Activated CD8-positive, alpha-beta memory T cell treated with anti-CD3 and anti-CD28 coated beads for 1 hour (primary cell): Measurements from ENCODE around the gene PNPLA7.
"Not testable (repeated sequence)": the region's sequence is repeated elsewhere in the genome, so short reads cannot be mapped to it uniquely, and the experiment has no call there.

Experiments used
- DNase-seq, 2 donors: peaks; one replicate each; pipeline ENCODE4 v3.0.0-alpha.2; 2020; ENCODE audit warnings: low read depth in 1 of 2; ENCODE audit errors: extremely low read depth in 1 of 2

The PNPLA7 gene

DNA sequence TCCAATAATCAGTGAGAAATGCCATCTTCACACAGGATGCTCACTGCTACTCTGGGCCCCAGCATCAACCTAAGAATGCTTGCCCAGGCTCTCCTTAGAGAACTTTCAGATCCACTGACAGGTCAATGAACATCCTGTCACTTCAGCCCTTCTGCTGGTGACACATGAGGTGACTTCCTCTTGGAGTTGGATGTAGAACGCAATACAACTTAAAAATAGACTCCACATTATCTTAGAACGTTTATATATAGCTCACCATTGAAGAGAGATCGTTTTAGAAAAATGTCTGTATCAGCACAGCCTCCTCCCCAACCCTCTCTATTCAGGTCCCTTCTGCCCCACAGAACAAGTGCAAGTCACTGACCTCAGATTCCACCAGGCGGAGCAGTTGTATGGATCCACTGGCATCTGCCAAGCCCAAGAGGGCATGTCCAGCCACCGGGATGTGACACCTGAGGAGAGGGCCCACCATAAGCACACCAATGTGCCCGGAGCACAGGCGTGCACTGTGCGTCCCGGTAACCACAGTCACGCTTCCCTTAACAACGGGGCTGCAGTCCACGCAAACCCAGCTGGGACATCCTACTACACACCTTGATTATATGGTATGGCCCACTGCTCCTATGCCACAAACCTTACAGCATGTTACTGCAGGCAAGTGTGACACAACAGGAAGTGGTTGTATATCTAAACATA is 25.7 kb upstream of the PNPLA7 start:
- DNase-seq = no peak

DNA sequence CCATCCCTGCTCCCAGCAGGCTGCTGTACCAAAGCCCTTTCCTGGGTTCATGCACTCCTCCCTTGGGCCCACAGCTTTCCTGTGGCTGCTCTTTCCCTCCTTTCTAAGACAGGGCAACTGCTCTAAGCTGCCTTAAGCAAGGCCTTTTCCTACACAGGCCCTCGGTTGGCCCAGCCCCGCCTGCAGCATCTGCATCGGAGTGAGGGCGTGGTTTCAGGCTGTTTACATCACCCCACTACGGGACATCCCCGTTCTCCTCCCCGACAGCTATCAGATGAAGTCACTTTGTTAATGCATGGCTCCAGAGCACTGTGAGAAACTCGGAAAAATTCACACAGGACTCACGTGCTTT is 25.1 kb upstream of the PNPLA7 start:
- DNase-seq = no peak

DNA sequence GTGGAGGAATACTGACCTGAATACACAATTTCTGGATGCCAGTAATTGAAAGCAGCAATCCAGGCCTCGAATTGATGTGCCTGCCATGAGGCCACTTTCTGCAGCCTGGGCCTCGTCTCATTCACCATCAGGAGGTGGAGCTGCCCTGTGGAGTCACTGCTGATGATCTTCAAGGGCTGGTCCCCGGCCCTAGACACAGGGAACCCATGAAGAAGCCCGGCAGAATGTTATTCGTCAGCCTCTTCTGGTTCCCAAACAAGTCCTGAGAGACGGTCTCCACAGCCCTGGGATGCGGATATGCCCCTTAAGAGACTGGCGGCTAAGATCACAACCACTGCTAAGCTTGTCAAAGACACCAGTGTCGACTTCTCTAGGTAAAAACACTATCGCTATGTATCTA is 24.0 kb upstream of the PNPLA7 start:
- no peak for DNase-seq

DNA sequence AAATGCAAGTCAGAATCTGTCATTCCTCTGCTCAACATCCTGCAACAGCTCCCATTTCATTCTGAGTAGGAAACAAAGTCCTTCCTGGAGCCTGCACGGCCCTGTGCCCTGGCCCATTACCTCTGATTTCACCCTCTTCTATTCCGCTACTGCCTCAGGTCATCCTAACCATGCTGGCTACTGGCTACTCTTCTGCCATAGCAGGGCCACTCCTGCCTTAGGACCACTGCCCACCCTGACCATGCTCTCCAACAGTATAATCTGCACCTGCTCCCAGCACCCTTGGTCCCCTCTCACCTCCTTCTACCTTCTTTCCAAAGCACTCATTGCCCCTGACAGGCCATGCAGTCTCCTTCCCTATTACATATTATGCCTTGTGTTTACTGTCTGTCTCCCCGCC is 20.4 kb upstream of the PNPLA7 start:
- DNase-seq = no peak

DNA sequence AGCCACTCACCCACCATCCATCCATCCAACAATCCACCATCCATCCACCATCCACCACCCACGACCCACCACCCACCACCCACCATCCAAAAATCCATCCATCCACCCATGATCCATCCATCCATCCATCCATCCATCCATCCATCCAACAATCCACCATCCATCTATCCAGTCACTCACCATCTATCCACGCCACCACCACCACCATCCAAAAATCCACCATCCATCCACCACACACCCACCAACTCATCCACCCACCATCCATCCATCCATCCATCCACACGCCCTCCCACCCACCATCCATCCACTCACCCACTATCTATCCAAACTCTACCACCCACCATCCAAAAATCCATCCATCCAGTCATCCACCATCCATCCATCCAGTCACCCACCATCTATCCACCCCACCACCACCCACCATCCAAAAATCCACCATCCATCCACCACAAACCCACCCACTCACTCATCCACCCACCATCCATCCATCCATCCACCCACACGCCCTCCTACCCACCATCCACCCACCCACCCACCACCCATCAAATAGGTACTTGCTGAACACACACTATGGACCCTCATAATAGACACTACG is 19.5 kb upstream of the PNPLA7 start:
- no peak for DNase-seq

DNA sequence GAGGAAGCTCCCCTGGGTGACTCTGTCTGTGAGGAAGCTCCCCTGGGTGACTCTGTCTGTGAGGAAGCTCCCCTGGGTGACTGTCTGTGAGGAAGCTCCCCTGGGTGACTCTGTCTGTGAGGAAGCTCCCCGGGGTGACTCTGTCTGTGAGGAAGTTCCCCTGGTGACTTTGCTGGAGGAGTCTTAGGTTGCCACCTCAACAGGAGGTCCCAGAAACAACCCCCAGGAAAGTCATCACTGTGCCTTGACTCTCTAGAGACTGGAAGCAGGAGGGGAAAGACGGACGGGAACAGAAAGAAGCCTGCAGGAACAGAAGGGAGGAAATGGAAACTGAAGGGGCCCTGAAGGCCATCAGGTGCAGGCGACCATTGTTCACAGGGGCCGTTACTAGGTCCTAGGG is 18.2 kb upstream of the PNPLA7 start:
- not testable (repeated sequence) for DNase-seq

DNA sequence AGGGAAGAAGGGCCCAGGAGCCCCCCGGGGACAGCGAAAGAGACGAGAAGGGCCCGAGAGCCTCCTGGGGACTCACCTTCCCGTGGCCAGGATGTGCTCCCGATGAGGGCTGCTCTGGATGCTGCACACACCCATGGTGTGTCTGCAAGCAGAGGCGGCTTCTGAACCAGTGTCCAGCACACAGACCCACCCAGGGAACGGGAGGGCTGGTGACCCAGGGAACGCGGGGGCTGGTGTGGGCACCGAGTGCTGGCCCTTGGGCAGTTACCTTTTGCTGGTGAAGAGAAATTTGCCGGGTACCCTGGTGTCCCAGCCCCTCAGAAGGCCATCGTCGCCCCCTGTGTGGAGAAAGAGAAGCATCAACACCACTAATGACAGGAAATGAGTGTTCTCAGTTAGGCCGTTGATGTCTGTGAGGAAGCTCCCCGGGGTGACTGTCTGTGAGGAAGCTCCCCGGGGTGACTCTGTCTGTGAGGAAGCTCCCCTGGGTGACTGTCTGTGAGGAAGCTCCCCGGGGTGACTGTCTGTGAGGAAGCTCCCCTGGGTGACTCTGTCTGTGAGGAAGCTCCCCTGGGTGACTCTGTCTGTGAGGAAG is 14.7 kb upstream of the PNPLA7 start:
- no peak for DNase-seq

DNA sequence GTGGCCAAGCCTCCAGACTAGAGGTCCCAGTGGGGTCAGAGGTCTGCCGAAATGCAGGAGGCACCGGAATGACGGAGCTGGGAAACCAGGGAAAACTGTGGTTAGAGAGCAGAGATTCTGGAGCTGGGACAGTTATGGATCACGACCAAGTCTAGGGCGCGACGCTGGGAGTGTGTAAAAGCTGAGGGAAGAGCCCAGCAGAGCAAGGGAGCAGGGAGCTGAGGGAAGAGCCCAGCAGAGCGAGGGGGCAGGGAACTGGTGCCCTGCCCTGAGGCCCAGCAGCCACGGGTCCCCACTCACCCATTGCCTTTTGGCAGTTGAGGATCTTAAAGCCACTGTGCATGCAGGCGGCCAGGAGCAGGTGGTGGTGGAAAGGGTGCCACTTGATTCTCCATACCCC is 13.9 kb upstream of the PNPLA7 start:
- no peak for DNase-seq

DNA sequence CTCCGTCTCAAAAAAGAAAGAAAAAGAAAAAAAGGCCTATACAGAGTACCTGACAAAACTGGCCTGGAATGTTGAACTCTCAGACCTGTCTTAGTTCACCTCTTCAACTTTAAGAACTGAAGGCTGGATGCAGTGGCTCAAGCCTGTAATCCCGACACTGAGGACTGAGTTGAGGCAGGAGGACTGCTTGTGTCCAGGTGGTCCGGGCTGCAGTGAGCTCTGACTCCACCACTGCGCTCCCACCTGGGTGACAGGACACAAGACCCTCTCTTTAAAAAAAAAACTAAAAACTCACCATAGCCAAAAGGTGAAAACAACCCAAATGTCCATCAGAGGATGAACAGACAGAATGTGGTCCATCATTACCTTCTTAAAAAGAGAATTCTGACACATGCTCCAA is 7.9 kb upstream of the PNPLA7 start:
- DNase-seq = no peak

DNA sequence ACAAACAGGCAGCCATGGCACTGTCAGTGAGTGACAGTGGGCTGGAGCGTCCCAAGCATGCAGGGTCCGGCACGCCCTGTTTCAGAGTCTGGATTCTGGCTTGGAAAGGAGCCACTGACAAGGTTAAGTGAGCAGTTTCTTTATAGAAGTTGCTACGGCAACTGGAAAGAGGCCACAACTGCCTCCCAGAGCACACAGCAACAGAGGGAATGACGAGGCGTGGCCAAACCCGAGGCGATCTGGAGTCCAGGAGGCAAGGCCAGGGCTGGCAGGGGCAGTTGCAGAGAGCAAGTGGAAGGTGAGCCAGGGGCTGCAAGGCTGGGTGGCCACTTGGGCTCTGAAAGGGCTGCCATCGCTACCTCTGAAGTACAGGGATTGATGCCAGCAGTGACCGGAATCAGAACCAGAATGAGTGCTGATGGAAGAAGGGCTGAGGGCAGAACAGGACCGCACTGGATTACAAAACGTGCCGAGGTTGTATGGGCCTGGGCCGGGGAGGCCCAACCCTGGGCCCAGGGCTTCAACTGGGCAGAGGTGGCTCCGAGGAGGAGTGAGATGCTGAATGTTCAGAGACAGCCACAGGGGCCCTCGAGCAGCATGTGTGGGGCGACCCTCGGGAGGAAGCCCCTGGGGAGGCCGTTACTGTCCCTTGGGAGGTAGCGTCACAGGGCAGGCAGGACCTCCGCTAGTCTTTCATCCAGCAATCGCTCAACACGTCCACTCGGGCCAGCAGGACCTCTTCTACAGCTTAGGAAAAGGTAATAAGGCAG is 6.1 kb upstream of the PNPLA7 start:
- DNase-seq = no peak

DNA sequence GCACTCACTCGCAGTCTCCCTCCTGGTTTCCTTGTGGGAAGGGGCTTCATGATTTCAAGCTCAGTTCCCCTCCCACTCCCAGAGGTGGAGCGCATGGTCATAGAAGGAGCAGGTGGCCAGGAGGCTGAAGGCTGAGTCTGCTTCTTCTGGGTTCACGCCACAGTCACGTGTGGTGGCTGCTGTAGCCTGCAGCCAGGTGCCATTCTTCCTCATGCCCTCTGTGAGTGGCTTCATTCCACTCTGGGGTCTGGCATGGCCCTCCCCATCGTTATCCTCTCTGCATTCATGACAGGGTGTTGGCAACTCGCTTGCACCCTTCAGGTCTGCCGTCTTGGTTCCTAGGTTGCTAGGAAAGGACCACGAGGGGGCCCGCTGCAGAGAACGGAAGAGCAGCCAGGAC is 5.0 kb upstream of the PNPLA7 start:
- DNase-seq = no peak

DNA sequence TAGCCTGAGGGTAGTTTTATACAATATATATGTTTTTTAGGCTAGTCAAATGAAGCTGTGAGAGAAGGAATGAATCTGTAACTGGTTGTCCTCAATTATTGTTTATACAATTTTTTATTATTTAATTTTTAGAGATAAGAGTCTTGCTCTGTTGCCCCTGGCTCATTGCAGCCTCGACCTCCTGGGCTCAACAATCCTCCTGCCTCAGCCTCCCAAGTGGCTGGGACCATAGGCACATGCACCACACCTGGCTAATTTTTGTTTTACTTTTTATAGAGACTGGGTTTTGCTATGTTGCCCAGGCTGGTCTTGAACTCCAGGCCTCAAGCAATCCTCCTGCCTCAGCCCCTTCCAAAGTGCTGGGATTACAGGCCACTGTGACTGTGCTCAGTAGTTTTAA is 4.1 kb upstream of the PNPLA7 start:
- DNase-seq = no peak

DNA sequence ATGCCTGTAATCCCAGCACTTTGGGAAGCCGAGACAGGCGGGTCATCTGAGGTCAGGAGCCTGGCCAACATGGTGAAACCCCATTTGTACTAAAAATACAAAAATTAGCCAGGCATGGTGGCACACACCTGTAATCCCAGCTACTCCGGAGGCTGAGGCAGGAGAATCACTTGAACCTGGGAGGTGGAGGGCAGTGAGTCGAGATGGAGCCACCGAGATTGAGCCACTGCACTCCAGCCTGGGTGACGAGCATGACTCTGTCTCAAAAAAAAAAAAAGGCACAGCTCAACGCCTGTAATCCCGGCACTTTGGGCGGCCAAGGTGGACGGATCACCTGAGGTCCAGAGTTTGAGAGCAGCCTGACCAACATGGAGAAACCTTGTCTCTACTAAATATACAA is 3.5 kb upstream of the PNPLA7 start:
- DNase-seq = not testable (repeated sequence)

DNA sequence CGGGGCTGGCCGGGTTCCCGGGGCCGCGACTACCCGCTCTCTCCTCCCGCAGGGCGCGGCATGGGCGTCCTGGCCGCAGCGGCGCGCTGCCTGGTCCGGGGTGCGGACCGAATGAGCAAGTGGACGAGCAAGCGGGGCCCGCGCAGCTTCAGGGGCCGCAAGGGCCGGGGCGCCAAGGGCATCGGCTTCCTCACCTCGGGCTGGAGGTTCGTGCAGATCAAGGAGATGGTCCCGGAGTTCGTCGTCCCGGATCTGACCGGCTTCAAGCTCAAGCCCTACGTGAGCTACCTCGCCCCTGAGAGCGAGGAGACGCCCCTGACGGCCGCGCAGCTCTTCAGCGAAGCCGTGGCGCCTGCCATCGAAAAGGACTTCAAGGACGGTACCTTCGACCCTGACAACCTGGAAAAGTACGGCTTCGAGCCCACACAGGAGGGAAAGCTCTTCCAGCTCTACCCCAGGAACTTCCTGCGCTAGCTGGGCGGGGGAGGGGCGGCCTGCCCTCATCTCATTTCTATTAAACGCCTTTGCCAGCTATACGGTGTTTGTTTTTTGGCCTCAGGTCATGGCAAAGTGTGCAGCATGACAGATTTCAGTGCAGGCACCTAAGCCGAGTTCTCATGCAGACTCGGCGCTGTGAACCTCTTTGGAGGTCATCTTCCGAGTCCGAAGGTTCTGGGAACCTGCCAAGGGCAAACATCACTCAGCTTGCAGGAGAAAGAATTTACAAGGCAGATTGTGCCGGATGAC is 2.0 kb upstream of the PNPLA7 start:
- DNase-seq = peak in 1 of 2 donors; percentile 8

DNA sequence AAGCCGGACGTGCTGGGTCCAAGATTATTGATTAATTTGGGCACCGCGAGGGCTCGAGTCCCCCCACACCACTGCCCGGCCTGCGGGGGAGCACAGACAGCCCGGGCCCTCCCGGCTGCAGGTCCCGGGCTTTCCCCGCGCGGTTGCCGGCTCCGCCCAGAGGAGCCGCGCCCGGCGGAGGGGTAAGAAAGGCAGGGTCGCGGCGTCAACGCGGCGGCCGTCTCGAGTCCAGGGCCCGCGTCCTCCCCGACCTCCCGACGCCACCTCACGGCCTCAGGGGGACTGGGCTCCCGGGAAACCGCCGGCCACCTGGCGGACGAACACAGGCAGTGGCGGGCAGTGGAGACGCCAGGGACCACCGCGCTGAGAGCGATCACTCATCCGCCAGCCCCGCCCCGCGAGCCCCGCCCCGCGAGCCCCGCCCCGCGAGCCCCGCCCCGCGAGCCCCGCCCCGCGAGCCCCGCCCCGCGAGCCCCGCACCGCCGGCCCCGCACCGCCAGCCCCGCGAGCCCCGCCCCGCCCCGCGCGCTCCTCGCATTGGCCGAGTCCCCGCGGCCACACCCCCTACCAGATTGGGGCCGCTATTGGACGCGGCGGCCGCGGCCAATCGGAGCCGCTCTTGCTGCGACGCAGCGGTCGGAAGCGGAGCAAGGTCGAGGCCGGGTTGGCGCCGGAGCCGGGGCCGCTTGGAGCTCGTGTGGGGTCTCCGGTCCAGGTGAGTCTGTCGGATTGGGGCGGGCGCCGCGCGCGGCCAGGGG is 1.2 kb upstream of the PNPLA7 start, which contains the start of gene MRPL41:
Gene MRPL41 (plus strand): TSS at position 616 of the 758 bp plus-strand sequence. CDS start 203 bp downstream, outside the sequence.
- peak; percentile 52 to 82 for DNase-seq

DNA sequence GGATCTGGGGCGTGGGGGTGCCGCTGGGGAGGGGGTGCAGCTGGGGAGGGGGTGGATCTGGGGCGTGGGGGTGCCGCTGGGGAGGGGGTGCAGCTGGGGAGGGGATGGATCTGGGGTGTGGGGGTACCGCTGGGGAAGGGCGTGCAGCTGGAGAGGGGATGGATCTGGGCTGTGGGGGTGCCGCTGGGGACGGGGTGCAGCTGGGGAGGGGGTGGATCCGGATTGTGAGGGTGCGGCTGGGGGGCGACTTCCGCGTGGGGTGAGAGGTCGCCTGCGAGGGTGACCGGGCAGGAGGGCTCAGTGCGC is 709 bp upstream of the PNPLA7 start:
- not testable (repeated sequence) for DNase-seq

DNA sequence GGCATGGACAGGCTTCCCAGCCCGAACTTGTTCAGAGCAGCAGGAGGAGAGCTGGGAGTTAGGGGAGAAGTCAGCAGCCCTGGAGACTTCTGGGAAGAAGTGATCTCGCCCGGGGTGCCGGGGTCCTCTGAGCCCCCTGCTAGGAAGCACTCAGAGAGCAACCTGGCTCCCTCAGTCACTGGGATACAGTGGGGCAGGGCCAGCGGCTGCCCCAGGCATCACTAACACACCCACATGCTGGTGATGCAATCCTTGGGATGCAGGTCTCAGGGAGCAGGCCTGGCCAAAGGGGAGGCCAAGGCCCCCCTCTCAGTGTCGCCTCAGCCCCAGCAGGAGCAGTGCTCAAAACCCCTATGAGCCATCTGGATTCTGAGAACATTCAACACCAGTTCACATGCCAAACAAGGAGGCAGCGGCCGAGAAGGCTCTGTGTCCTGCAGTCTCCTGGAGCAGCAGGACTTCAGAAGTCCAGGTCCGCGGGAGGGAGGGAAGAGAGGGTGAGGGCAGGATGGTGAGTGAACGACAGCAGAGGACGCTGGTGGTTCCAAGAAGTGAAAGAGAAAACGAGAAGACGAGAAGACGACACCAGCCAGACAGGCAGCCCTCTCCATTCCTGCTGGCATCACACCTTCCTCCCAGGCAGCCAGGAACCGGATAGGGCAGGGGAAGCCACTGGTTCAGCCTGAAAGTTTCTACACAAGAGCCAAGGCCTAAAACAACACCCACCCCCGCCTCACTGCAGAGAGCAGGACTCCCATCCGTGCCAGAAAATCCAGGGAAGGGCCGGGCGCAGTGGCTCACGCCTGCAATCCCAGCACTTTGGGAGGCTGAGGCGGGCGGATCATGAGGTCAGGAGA is 2.3 kb downstream of the PNPLA7 start:
- DNase-seq = no peak

DNA sequence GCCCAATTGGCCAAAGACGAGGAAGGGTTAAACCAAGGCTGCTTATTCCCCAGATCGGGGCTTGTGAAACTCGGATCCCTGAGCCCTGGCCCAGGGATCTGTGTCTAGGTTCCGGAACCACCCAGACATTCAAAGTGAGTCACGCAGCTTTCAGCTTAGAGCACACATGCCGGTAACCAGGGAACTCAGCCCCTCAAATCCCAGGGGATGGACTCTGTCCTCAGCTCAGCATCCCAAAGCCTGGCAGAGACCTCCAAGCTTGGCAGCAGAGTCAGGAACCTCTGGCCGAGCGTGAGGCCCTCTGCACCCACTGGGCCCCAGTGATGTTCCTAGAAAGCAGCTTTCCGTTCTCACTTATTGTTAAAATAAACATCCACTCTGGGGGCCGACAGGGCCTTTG is 5.1 kb downstream of the PNPLA7 start:
- DNase-seq = no peak

DNA sequence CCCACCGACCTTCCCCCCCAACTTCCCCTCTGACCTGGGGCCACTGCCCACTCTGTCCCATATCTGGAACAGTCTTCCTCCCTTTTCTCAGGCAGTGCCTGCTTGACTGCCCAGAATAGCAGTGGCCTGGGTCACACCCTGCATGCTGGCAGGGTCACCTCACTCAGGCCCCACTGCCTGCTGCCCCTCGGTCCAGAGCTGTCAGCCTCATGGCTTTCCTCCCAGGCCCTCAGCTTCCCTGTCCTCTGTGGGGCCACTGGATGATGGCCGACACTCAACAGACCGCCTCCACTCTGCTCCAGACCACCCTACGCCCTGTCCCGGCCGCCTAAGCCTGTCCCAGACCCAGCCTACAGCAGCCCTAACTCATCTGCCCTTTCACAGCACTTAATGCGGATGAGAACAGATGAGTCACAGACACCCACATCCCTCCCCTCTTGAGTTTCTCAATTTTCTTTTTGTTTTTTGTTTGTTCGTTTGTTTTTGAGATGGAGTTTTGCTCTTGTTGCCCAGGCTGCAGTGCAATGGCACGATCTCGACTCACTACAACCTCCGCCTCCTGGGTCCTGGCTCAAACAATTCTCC is 5.9 kb downstream of the PNPLA7 start:
- no peak for DNase-seq
